Activated CD8-positive, alpha-beta memory T cell treated with anti-CD3 and anti-CD28 coated beads for 1 hour (primary cell): ENCODE measurements around the gene RBBP4.
"Not testable (repeated sequence)": the region's sequence is repeated elsewhere in the genome, so short reads cannot be mapped to it uniquely, and the experiment has no call there.

Source experiments
- DNase-seq, 2 donors: peaks; one replicate each; pipeline ENCODE4 v3.0.0-alpha.2; 2020; ENCODE audit warnings: low read depth in 1 of 2; ENCODE audit errors: extremely low read depth in 1 of 2

Gene RBBP4

GRCh38 chr1:32685498-32685897 lies 34.5 kb downstream of the RBBP4 start:
- no peak for DNase-seq

- DNase-seq, result no peak
Observed at GRCh38 chr1:32686387-32686786, 35.4 kb downstream of the RBBP4 start.

DNA sequence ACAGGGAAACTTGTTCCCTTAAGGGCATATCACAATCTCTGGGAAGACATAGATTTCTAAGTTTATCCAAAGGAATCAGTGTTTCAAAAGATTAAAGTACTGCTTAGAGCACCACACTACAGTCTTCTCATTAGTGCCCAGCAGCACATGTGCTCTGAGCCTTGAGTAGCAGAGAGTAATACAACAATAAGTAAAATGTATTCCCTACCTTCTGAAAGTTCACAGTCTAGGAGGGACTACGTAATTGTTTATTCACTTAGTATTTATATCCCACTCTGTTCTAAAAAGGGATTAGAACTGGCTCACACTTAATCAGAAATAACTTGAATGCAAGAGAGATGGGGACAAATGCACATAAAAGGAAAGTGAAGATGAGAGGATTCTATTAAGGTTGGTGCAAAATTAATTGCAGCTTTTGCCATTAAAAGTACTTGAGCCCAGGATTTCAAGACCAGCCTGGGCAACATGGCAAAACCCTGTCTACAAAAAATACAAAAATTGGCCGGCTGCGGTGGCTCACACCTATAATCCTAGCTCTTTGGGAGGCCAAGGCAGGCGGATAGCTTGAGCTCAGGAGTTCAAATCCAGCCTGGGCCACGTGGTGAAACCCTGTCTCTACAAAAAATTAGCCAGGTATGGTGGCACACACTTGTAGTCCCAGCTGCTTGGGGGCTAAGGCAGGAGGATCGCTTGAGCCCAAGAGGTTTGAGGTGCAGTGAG lies 42.6 kb downstream of the RBBP4 start:
- no peak for DNase-seq

GRCh38 chr1:32695098-32695904 lies 44.3 kb downstream of the RBBP4 start:
- DNase-seq, result no peak

- DNase-seq, result no peak
Observed at GRCh38 chr1:32696041-32696440, 45.0 kb downstream of the RBBP4 start.

- DNase-seq, result not testable (repeated sequence)
Observed at GRCh38 chr1:32696996-32697395, 46.0 kb downstream of the RBBP4 start.

DNA sequence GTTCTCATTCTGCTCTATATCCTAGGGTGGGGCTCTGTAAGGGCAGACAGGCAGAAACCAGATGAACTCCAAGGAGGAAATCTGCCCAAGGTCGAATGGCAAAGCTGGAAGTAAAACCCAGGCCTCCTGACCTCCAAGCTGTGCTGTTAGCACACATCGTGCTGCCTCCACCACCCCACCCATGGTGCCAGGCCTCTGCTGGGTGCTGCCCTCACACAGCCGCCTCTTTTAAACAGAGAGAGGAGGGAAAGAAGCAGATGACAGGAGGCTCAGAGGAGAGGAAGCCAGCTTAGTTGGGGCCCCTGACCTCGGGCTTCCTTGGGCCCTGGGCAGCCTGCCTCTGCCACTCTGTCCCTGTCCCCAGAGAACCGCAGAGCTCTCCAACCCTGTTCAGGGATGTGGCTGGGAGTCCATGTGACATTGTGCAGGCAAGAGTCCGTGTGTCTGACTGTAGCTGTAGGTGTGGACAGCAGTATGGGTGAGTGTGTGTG lies 50.5 kb downstream of the RBBP4 start:
- no peak for DNase-seq

GRCh38 chr1:32701951-32702598 lies 51.1 kb downstream of the RBBP4 start:
- no peak for DNase-seq

DNA sequence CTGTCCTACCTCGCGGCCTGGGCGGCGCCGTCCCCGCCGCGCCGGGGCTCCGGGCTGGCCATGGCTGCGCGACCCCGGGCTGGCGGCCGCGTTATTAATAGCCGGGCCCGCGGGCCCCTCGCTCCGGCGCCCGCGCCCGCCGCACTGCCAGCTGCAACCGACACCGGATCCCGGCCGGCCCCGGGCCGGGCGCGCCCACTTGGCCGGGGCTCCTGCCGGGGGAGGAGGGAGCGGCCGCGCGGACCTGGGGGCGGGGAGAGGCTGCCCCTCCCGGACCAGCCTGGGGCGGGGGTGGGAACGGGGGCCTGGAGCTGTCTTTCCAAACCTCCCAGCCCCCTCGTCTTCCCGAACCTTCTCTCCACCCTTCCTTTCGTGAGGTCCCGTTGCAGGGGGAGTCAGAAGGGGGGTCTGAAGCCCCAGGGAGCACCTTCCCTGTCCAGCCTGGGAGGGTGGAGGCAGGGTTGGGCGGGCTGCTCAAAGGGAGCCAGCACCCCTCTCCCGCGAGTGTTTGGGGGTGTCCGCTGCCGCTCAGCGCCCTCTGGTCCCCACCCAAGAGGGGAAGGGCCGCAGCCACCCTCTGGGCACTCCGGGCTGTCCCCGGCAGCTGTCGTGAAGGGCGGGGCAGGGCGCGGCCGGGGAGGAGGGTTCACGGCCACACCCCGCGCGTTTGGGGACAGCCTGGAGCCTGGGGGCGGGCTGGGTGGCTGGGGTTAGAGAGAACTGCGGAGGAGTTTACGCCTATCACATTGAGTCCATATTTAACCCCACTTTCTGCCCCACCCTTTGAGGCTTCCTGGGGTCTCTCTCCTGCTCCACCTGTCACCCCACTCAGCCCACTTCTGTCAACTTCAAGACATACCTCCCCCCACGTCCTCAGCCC lies 51.8 kb downstream of the RBBP4 start, which contains the start of gene SYNC:
TSS of gene SYNC (minus strand) at position 172 of the 880 bp plus-strand sequence. CDS start at position 62, 110 bp downstream.
- no peak for DNase-seq

- DNase-seq, result no peak
Observed at GRCh38 chr1:32703479-32704291, 52.7 kb downstream of the RBBP4 start.

- no peak for DNase-seq
Observed at GRCh38 chr1:32705516-32705915, 54.5 kb downstream of the RBBP4 start.

DNA sequence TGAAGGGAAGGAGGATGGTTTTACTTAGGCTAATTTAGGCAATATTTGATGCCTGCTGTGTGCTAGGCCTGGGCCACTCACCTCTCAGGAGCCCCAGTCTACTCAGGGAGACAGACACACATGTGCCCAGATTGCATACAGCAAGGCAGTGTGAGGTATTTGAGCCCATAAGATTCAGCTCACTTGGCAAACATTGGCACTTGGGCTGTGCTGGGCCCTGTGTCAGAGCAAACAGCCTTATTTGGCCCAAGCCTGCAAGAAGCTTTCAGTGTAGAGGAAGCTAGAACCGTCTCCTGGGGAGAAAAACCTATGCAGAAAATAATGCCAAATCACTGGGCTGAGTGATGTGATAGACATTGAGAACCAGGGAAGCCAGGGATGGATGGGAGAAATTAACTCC lies 55.5 kb downstream of the RBBP4 start:
- no peak for DNase-seq

GRCh38 chr1:32709075-32709474 lies 58.1 kb downstream of the RBBP4 start:
- DNase-seq, result no peak

- no peak for DNase-seq
Observed at GRCh38 chr1:32709476-32709875, 58.5 kb downstream of the RBBP4 start.

DNA sequence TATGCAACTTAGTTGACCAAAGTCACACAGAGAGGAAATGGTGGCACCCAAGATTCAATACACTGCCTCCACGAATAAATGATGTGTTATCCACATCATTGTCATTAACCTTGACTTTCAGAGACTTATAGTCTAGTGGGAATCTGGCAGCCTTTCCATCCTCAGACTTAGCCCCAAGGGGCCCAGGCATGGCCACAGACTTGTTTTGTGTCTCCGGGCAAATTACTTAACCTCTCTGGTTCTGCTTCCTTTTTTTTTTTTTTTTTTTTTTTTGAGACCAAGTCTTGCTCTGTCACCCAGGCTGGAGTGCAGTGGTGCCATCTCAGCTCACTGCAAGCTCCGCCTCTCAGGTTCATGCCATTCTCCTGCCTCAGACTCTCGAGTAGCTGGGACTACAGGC lies 60.2 kb downstream of the RBBP4 start:
- not testable (repeated sequence) for DNase-seq

GRCh38 chr1:32713081-32713480 lies 62.1 kb downstream of the RBBP4 start:
- no peak for DNase-seq

DNA sequence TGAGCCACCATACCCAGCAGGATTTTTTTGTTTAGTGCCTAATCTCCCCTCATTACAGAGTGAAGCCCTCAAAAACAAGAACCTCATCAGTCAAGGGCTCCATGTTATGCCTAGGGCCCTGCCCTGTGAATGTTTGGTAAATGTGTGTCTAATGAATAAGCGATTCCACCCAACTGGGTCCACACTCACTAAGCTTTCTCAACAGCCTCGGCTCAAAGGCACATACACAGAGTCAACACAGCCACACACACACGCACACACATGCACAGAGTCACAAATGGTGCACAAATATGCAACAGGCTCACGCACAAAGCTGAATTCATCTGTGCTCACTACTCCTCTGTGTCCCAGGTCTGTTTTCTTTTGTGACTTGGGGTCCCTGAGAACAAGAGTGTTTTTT lies 63.3 kb downstream of the RBBP4 start:
- no peak for DNase-seq

DNA sequence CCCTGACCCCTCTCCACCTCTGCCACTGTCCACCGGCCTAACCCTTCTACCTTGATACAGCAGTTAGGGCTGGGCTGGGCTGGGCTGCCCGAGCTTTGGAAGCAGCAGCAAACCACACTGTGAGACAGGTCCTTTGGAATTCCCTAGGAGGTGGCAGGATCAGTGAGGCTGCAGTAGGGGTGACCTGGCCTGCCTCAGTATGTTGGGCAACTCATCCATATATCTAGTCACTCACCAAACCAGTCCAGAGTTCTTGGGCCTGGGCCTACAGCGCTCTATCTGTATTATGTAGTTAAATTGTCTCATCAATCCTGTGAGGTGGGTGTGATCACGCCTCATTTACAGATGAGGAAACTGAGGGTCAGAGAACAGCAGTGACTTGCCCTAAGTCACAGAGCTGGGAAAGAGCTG lies 64.9 kb downstream of the RBBP4 start:
- no peak for DNase-seq

GRCh38 chr1:32716312-32717148 lies 65.5 kb downstream of the RBBP4 start:
- DNase-seq, result peak in 1 of 2 donors; percentile 11
